OCI-LY1 (cell line): ENCODE measurements around the gene KRT26.

Source experiments
- H2AFZ ChIP-seq: fragments of 200-600 bp; sonication (generic), shearing (Covaris generic); 2 replicates; pipeline ENCODE4 v1.6.0; 2014; ENCODE audit warnings: antibody characterized with exemption, mild to moderate bottlenecking, low read length
- H3F3A ChIP-seq: fragments of 200-600 bp; sonication (generic), shearing (Covaris generic); 2 replicates; pipeline ENCODE4 v1.6.0; 2014; ENCODE audit warnings: mild to moderate bottlenecking, antibody characterized with exemption, low read length, moderate library complexity; ENCODE audit not compliant: insufficient read depth
- H3K27ac ChIP-seq: fragments of 200-600 bp; sonication (generic); 2 replicates; pipeline ENCODE4 v1.5.1; 2014; ENCODE audit warnings: low read length, mixed run types, mild to moderate bottlenecking, low read depth; ENCODE audit not compliant: poor library complexity, severe bottlenecking
- H3K27me3 ChIP-seq: fragments of 200-600 bp; sonication (generic); 2 replicates; pipeline ENCODE4 v1.6.0; 2014; ENCODE audit warnings: antibody characterized with exemption, mild to moderate bottlenecking, low read length, moderate library complexity; ENCODE audit not compliant: insufficient read depth
- H3K36me3 ChIP-seq: fragments of 200-600 bp; sonication (generic); 2 replicates; pipeline ENCODE4 v1.6.1; 2014; ENCODE audit warnings: mild to moderate bottlenecking, antibody characterized with exemption, low read length, moderate library complexity, mixed read lengths; ENCODE audit not compliant: insufficient read depth
- H3K4me1 ChIP-seq: fragments of 200-600 bp; sonication (generic); 2 replicates; pipeline ENCODE4 v1.5.1; 2014; ENCODE audit warnings: mild to moderate bottlenecking, low read length, moderate library complexity; ENCODE audit not compliant: insufficient read depth, severe bottlenecking
- H3K4me2 ChIP-seq: fragments of 200-600 bp; sonication (generic), shearing (Covaris generic); 2 replicates; pipeline ENCODE4 v1.6.1; 2014; ENCODE audit warnings: low read length
- H3K4me3 ChIP-seq: fragments of 200-600 bp; sonication (generic); 2 replicates; pipeline ENCODE4 v1.5.1; 2014; ENCODE audit warnings: low read length, low read depth, mild to moderate bottlenecking, mixed read lengths; ENCODE audit not compliant: poor library complexity, severe bottlenecking
- H3K79me2 ChIP-seq: fragments of 200-600 bp; shearing (Covaris generic); 2 replicates; pipeline ENCODE4 v1.6.1; 2016; ENCODE audit warnings: mixed run types, low read length, mixed read lengths; ENCODE audit not compliant: insufficient read depth
- H3K9ac ChIP-seq: fragments of 200-600 bp; sonication (generic), shearing (Covaris generic); 2 replicates; pipeline ENCODE4 v1.6.1; 2014; ENCODE audit warnings: mild to moderate bottlenecking, low read length, mixed read lengths
- H3K9me2 ChIP-seq: fragments of 200-600 bp; sonication (generic), shearing (Covaris generic); 2 replicates; pipeline ENCODE4 v1.6.1; 2014; ENCODE audit warnings: low read depth, mild to moderate bottlenecking, low read length, mixed read lengths
- H3K9me3 ChIP-seq: fragments of 200-600 bp; shearing (Covaris generic); 2 replicates; pipeline ENCODE4 v1.6.1; 2014; ENCODE audit warnings: low read length, mixed read lengths
- H4K20me1 ChIP-seq: fragments of 200-600 bp; sonication (generic), shearing (Covaris generic); 2 replicates; pipeline ENCODE4 v1.6.0; 2016; ENCODE audit warnings: mild to moderate bottlenecking, low read length; ENCODE audit not compliant: insufficient read depth
- EZH2 ChIP-seq: fragments of 200-600 bp; sonication (generic), shearing (Covaris generic); IDR thresholded peaks from 2 replicates; pipeline ENCODE4 v1.8.0; 2017; ENCODE audit warnings: borderline replicate concordance, mixed run types, mild to moderate bottlenecking, antibody characterized with exemption, low read length, moderate library complexity, mixed read lengths
- TF ChIP-seq, protein P1 (sequence below): fragments of 200-600 bp; sonication (generic), shearing (Covaris generic); IDR thresholded peaks from 2 replicates; pipeline ENCODE4 v1.5.1; 2017; ENCODE audit warnings: mild to moderate bottlenecking, antibody characterized with exemption, low read length, moderate library complexity, mixed read lengths

The KRT26 gene

GRCh38 chr17:40734018-40734417 lies 38.0 kb downstream of the KRT26 start:
- no peak overlapping the region for H3K4me3 ChIP-seq

GRCh38 chr17:40730970-40731369 lies 41.0 kb downstream of the KRT26 start:
- Histone ChIP-seq H3K9ac (no peak overlapping the region), H3K27ac (no peak overlapping the region), H3K4me3 (no peak overlapping the region), H3K9me2 (no peaks in the 10 kb centered on the region), H2AFZ (no peak overlapping the region), H3K79me2 (no peaks in the 10 kb centered on the region), H3K36me3 (no peaks in the 10 kb centered on the region), H3K9me3 (no peaks in the 10 kb centered on the region), H3K27me3 (no peaks in the 10 kb centered on the region), H3K4me1 (peaks cover 7% of the 10 kb centered on the region), H3F3A (no peaks in the 10 kb centered on the region), H4K20me1 (no peaks in the 10 kb centered on the region), H3K4me2 (no peak overlapping the region)
- TF ChIP-seq, protein P1, sequence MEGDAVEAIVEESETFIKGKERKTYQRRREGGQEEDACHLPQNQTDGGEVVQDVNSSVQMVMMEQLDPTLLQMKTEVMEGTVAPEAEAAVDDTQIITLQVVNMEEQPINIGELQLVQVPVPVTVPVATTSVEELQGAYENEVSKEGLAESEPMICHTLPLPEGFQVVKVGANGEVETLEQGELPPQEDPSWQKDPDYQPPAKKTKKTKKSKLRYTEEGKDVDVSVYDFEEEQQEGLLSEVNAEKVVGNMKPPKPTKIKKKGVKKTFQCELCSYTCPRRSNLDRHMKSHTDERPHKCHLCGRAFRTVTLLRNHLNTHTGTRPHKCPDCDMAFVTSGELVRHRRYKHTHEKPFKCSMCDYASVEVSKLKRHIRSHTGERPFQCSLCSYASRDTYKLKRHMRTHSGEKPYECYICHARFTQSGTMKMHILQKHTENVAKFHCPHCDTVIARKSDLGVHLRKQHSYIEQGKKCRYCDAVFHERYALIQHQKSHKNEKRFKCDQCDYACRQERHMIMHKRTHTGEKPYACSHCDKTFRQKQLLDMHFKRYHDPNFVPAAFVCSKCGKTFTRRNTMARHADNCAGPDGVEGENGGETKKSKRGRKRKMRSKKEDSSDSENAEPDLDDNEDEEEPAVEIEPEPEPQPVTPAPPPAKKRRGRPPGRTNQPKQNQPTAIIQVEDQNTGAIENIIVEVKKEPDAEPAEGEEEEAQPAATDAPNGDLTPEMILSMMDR: no peak
- TF ChIP-seq EZH2: no peak

More at GRCh38 chr17:40734018-40734417, 38.0 kb downstream of the KRT26 start:
- Histone ChIP-seq H3K79me2 (no peaks in the 10 kb centered on the region), H3K9me3 (no peaks in the 10 kb centered on the region), H2AFZ (no peak overlapping the region), H3K4me1 (no peaks in the 10 kb centered on the region), H4K20me1 (no peaks in the 10 kb centered on the region), H3K4me2 (no peak overlapping the region), H3K27me3 (no peaks in the 10 kb centered on the region), H3K9me2 (no peaks in the 10 kb centered on the region), H3F3A (no peaks in the 10 kb centered on the region), H3K36me3 (no peaks in the 10 kb centered on the region), H3K9ac (no peak overlapping the region), H3K27ac (no peak overlapping the region)
- TF ChIP-seq EZH2: no peak

GRCh38 chr17:40727447-40728231 lies 44.4 kb downstream of the KRT26 start:
- H2AFZ ChIP-seq: no peak overlapping the region
- no peak overlapping the region for H3K27ac ChIP-seq
- no peaks in the 10 kb centered on the region for H3K36me3 ChIP-seq

More at GRCh38 chr17:40727447-40728231, 44.4 kb downstream of the KRT26 start:
- no peak overlapping the region for H3K4me3 ChIP-seq
- no peaks in the 10 kb centered on the region for H3K9me2 ChIP-seq
- no peaks in the 10 kb centered on the region; the same call in 1 of the 2 replicates for H3K27me3 ChIP-seq
- H3K4me1 ChIP-seq: peaks cover 7% of the 10 kb centered on the region
- no peak for TF ChIP-seq EZH2
- TF ChIP-seq, protein P1: no peak
- H3K9me3 ChIP-seq: no peaks in the 10 kb centered on the region
- H3F3A ChIP-seq: no peaks in the 10 kb centered on the region
- no peaks in the 10 kb centered on the region for H3K79me2 ChIP-seq
- H4K20me1 ChIP-seq: no peaks in the 10 kb centered on the region
- no peak overlapping the region for H3K4me2 ChIP-seq
- H3K9ac ChIP-seq: no peak overlapping the region
